Activated T-cell treated with anti-CD3 and anti-CD28 coated beads, Interleukin-2, amount 50 U/mL, for 24 hours (primary cell): ENCODE results near the gene EIF4G3.
"Not testable (repeated sequence)": the region's sequence is repeated elsewhere in the genome, so short reads cannot be mapped to it uniquely, and the experiment has no call there.

ENCODE experiments used
- DNase-seq: peaks from one replicate; pipeline ENCODE4 v3.0.0-alpha.2; 2020
- H3K27ac Mint-ChIP-seq: 2 replicates; pipeline ENCODE4 v1.8.0; 2020; ENCODE audit warnings: mild to moderate bottlenecking, mixed read lengths
- H3K27me3 Mint-ChIP-seq: 2 replicates; pipeline ENCODE4 v1.8.0; 2020; ENCODE audit warnings: mixed read lengths
- H3K36me3 Mint-ChIP-seq: 2 replicates; pipeline ENCODE4 v1.8.0; 2020; ENCODE audit warnings: low read depth, mixed read lengths
- H3K4me1 Mint-ChIP-seq: 2 replicates; pipeline ENCODE4 v1.8.0; 2020; ENCODE audit warnings: low read depth, mixed read lengths
- H3K4me3 Mint-ChIP-seq: 2 replicates; pipeline ENCODE4 v1.8.0; 2020; ENCODE audit warnings: mild to moderate bottlenecking, moderate library complexity, mixed read lengths
- H3K9me3 Mint-ChIP-seq: 2 replicates; pipeline ENCODE4 v1.8.0; 2020; ENCODE audit warnings: mixed read lengths

EIF4G3 gene

GRCh38 chr1:21093271-21093958, 83.3 kb downstream of the EIF4G3 start:
- H3K27me3 Mint-ChIP-seq, H3K27ac Mint-ChIP-seq, DNase-seq, H3K4me1 Mint-ChIP-seq, H3K9me3 Mint-ChIP-seq, H3K4me3 Mint-ChIP-seq: not testable (repeated sequence)
- peaks cover 62% of the 10 kb centered on the region for H3K36me3 Mint-ChIP-seq

GRCh38 chr1:21092545-21092944, 84.2 kb downstream of the EIF4G3 start:
- not testable (repeated sequence) for H3K27ac Mint-ChIP-seq, H3K9me3 Mint-ChIP-seq, DNase-seq, H3K4me1 Mint-ChIP-seq, H3K4me3 Mint-ChIP-seq, H3K27me3 Mint-ChIP-seq
- H3K36me3 Mint-ChIP-seq: peaks cover 57% of the 10 kb centered on the region

- H3K36me3 Mint-ChIP-seq: peaks cover 63% of the 10 kb centered on the region
- not testable (repeated sequence) for DNase-seq, H3K27ac Mint-ChIP-seq, H3K4me3 Mint-ChIP-seq, H3K9me3 Mint-ChIP-seq, H3K4me1 Mint-ChIP-seq, H3K27me3 Mint-ChIP-seq
Observed at GRCh38 chr1:21091053-21091690, 85.5 kb downstream of the EIF4G3 start.

- DNase-seq: no peak
- Mint-ChIP-seq H3K27ac (no peak overlapping the region), H3K27me3 (no peaks in the 10 kb centered on the region), H3K4me3 (no peak overlapping the region), H3K36me3 (peaks cover 66% of the 10 kb centered on the region), H3K4me1 (peaks cover 6% of the 10 kb centered on the region), H3K9me3 (no peaks in the 10 kb centered on the region)
Observed at GRCh38 chr1:21090463-21090862, 86.2 kb downstream of the EIF4G3 start.

- Mint-ChIP-seq H3K36me3 (peaks cover 65% of the 10 kb centered on the region), H3K4me3 (no peak overlapping the region), H3K4me1 (peaks cover 7% of the 10 kb centered on the region), H3K27ac (no peak overlapping the region), H3K27me3 (no peaks in the 10 kb centered on the region), H3K9me3 (no peaks in the 10 kb centered on the region)
- no peak for DNase-seq
Observed at GRCh38 chr1:21089731-21090130, 87.0 kb downstream of the EIF4G3 start.

- Mint-ChIP-seq H3K4me1 (peaks cover 11% of the 10 kb centered on the region), H3K27ac (no peak overlapping the region), H3K4me3 (no peak overlapping the region), H3K36me3 (peaks cover 67% of the 10 kb centered on the region), H3K9me3 (no peaks in the 10 kb centered on the region), H3K27me3 (no peaks in the 10 kb centered on the region)
- no peak for DNase-seq
Observed at GRCh38 chr1:21089299-21089698, 87.4 kb downstream of the EIF4G3 start.

GRCh38 chr1:21084111-21084810, 92.4 kb downstream of the EIF4G3 start:
- peaks cover 65% of the 10 kb centered on the region for H3K36me3 Mint-ChIP-seq
- no peak for DNase-seq
- no peaks in the 10 kb centered on the region for H3K9me3 Mint-ChIP-seq
- peak overlapping the region; percentile 8 for H3K27ac Mint-ChIP-seq
- H3K4me3 Mint-ChIP-seq: no peak overlapping the region
- H3K27me3 Mint-ChIP-seq: no peaks in the 10 kb centered on the region
- H3K4me1 Mint-ChIP-seq: peaks cover 11% of the 10 kb centered on the region

- no peak for DNase-seq
Observed at GRCh38 chr1:21082073-21082472, 94.6 kb downstream of the EIF4G3 start.

GRCh38 chr1:21077085-21077484, 99.6 kb downstream of the EIF4G3 start:
- no peak for DNase-seq
- H3K4me1 Mint-ChIP-seq: peaks cover 9% of the 10 kb centered on the region
- H3K27me3 Mint-ChIP-seq: no peaks in the 10 kb centered on the region
- no peak overlapping the region for H3K4me3 Mint-ChIP-seq
- H3K27ac Mint-ChIP-seq: peak overlapping the region; percentile 33
- peaks cover 57% of the 10 kb centered on the region for H3K36me3 Mint-ChIP-seq
- H3K9me3 Mint-ChIP-seq: no peaks in the 10 kb centered on the region

More at GRCh38 chr1:21082073-21082472, 94.6 kb downstream of the EIF4G3 start:
- H3K4me1 Mint-ChIP-seq: peaks cover 11% of the 10 kb centered on the region
- H3K27me3 Mint-ChIP-seq: no peaks in the 10 kb centered on the region
- no peak overlapping the region for H3K4me3 Mint-ChIP-seq
- no peaks in the 10 kb centered on the region for H3K9me3 Mint-ChIP-seq
- H3K36me3 Mint-ChIP-seq: peaks cover 62% of the 10 kb centered on the region
- H3K27ac Mint-ChIP-seq: no peak overlapping the region

- Mint-ChIP-seq H3K27ac (no peak overlapping the region), H3K36me3 (peaks cover 42% of the 10 kb centered on the region), H3K4me3 (no peak overlapping the region), H3K27me3 (no peaks in the 10 kb centered on the region), H3K4me1 (peaks cover 12% of the 10 kb centered on the region), H3K9me3 (no peaks in the 10 kb centered on the region)
- no peak for DNase-seq
Observed at GRCh38 chr1:21072721-21073120, 104.0 kb downstream of the EIF4G3 start.

GRCh38 chr1:21069549-21069948, 107.1 kb downstream of the EIF4G3 start:
- H3K36me3 Mint-ChIP-seq: peaks cover 27% of the 10 kb centered on the region
- no peak overlapping the region for H3K4me3 Mint-ChIP-seq
- no peaks in the 10 kb centered on the region for H3K9me3 Mint-ChIP-seq
- H3K27ac Mint-ChIP-seq: no peak overlapping the region
- no peaks in the 10 kb centered on the region for H3K27me3 Mint-ChIP-seq
- no peak for DNase-seq
- H3K4me1 Mint-ChIP-seq: peaks cover 2% of the 10 kb centered on the region

- Mint-ChIP-seq H3K27ac (no peak overlapping the region), H3K4me3 (no peak overlapping the region), H3K9me3 (no peaks in the 10 kb centered on the region), H3K4me1 (peaks cover 2% of the 10 kb centered on the region), H3K27me3 (no peaks in the 10 kb centered on the region), H3K36me3 (peaks cover 27% of the 10 kb centered on the region)
- DNase-seq: no peak
Observed at GRCh38 chr1:21068937-21069336, 107.8 kb downstream of the EIF4G3 start.

- Mint-ChIP-seq H3K27ac (no peak overlapping the region), H3K36me3 (peaks cover 17% of the 10 kb centered on the region), H3K4me3 (no peak overlapping the region), H3K27me3 (no peaks in the 10 kb centered on the region), H3K9me3 (no peaks in the 10 kb centered on the region), H3K4me1 (peaks cover 2% of the 10 kb centered on the region)
- no peak for DNase-seq
Observed at GRCh38 chr1:21067551-21068227, 109.0 kb downstream of the EIF4G3 start.

GRCh38 chr1:21066356-21067012, 110.2 kb downstream of the EIF4G3 start:
- DNase-seq: no peak
- Mint-ChIP-seq H3K9me3 (no peaks in the 10 kb centered on the region), H3K36me3 (peaks cover 15% of the 10 kb centered on the region), H3K4me3 (no peak overlapping the region), H3K27me3 (no peaks in the 10 kb centered on the region), H3K27ac (no peak overlapping the region), H3K4me1 (peaks cover 2% of the 10 kb centered on the region)
